ENCODE data around the gene SLC35D3. TPM values are rescaled to one million over a fixed set of nuclear protein-coding genes. Genes with fewer than 3 reads are reported as not detected.

Gene SLC35D3
- total and polyA plus RNA-seq, 10 of the 15 experiments (the other 5 are each of a cell fraction or from before 2014, with no cell fraction given) = not detected

DNA sequence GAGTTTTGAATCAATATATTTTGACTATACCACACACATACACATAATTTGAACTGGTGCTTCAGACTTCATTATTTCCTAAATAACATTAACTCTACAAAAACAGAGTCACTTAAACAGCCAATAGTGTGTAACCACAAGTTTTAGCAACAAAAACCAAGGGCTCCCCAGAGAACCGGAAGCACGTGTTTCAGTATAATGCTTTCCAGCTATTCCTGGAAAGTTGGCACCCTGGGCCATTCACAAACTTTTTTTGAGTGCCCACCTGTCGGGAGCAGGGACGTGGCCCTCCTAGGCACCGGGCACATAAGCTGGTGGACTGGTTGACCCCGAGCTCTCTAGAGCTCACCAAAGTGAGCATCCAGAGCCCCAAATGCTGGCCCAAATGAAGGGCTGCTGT is 1.9 kb upstream of the SLC35D3 start (continued):
- TF ChIP-seq, protein P1, sequence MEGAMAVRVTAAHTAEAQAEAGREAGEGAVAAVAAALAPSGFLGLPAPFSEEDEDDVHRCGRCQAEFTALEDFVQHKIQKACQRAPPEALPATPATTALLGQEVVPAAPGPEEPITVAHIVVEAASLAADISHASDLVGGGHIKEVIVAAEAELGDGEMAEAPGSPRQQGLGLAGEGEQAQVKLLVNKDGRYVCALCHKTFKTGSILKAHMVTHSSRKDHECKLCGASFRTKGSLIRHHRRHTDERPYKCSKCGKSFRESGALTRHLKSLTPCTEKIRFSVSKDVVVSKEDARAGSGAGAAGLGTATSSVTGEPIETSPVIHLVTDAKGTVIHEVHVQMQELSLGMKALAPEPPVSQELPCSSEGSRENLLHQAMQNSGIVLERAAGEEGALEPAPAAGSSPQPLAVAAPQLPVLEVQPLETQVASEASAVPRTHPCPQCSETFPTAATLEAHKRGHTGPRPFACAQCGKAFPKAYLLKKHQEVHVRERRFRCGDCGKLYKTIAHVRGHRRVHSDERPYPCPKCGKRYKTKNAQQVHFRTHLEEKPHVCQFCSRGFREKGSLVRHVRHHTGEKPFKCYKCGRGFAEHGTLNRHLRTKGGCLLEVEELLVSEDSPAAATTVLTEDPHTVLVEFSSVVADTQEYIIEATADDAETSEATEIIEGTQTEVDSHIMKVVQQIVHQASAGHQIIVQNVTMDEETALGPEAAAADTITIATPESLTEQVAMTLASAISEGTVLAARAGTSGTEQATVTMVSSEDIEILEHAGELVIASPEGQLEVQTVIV (IDR thresholded peaks at IDR 0.05; ENCODE audit: borderline replicate concordance, partially characterized antibody) = no peak
- TF ChIP-seq KDM1A (IDR thresholded peaks at IDR 0.05; ENCODE audit: borderline replicate concordance) (no peak), KAT2A (conservative IDR thresholded peaks at IDR 0.05; ENCODE audit: control insufficient read depth, low read depth, low read length) (no peak), EGR1 (IDR thresholded peaks at IDR 0.05; ENCODE audit: borderline replicate concordance in 1 of 2, low read depth in 2 of 2, low read length in 2 of 2) (no peak), RUNX3 (IDR thresholded peaks at IDR 0.05; ENCODE audit: low read length) (no peak), NR2C1 (IDR thresholded peaks at IDR 0.05) (no peak), MTA3 (IDR thresholded peaks at IDR 0.05; ENCODE audit: borderline replicate concordance, low read length) (no peak), GATAD2B (conservative IDR thresholded peaks at IDR 0.05; ENCODE audit: low read depth) (no peak)

DNA sequence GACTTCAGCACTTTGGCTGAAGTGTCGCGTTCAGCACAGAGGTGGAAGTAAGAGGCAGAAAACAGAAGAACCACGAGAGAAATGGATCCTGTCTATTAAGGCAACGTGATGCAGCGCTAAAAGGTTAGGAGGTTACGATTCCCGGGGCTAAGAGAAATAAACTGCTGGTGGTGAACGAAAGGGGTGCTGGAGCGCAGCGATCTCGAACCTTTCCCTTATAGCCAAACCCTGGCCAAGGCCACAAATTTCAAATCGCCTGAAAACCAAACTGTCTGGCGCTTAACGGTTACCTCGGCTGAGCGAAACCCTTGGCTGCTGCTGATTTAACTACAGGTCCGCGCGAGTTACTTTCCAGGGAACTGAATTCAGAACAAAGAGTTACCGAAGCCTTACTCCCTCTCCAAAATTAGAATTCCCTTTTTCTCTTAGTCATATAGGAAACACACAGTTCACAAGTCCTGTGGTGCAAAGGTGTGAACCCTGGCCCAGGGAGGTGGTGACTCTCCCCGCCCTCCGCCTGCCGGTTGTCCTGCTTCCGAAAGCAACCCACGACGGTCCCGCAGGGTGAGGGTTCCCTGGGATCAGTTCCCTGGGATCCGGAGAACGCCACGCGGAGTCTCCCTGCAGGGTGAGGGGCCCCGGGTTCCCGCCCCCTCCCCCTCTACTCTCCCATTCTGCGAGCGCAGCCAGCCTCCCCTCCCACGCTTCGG is 1.3 kb upstream of the SLC35D3 start:
- Histone ChIP-seq H2AFZ (ENCODE audit: control insufficient read depth, low read depth, low read length) (peak overlapping the region; percentile 37), H3K9ac (ENCODE audit: control insufficient read depth, insufficient read depth, low read length) (no peak overlapping the region; the same call in 1 of the 2 replicates)
- in situ Hi-C loops (cut with MboI) = no loop called here

More for the DNA sequence above, 1.3 kb upstream of the SLC35D3 start:
- Histone ChIP-seq H4K20me1 (ENCODE audit: control insufficient read depth, insufficient read depth) (no peaks in the 10 kb centered on the region), H3K27me3 (replicated peaks in 1 of 2; ENCODE audit: control insufficient read depth in 2 of 2, insufficient read depth in 2 of 2, low read length in 1 of 2) (peaks cover 16 to 28% of the 10 kb centered on the region in 2 experiments), H3K79me2 (ENCODE audit: control insufficient read depth, insufficient read depth, low read length) (no peaks in the 10 kb centered on the region), H3K36me3 (ENCODE audit: control insufficient read depth in 2 of 2, insufficient read depth in 2 of 2, low read length in 1 of 2) (no peaks in the 10 kb centered on the region), H3K4me3 (peak overlapping the region; percentile 67), H3K4me1 (ENCODE audit: control insufficient read depth, insufficient read depth, low read length) (peaks cover 19% of the 10 kb centered on the region), H3K4me2 (ENCODE audit: control insufficient read depth, insufficient read depth) (peak overlapping the region; percentile 98), H3K27ac (ENCODE audit: control insufficient read depth, insufficient read depth) (no peak overlapping the region), H3K9me3 (replicated peaks; ENCODE audit: control insufficient read depth, insufficient read depth, low read length) (no peaks in the 10 kb centered on the region)
- ChIA-PET SMC1A (ENCODE audit: uncharacterized antibody, unreplicated experiment) (no interaction called here), POLR2A (interaction anchor here (0.6 kb wide), 1 partner anchor 165 kb away, joined by 4 read pairs; no protein-coding TSS in a partner anchor), CTCF (interaction anchor here (1.5 kb wide), 1 partner anchor 277 kb away, joined by 6 read pairs; no protein-coding TSS in a partner anchor), RAD21 (ENCODE audit: unreplicated experiment) (no interaction called here)
- intact Hi-C loops (cut with micrococcal nuclease; ENCODE audit: unreplicated experiment) = loop anchor here (5.0 to 10.0 kb wide), 2 partner anchors 79 to 336 kb away; no protein-coding TSS in a partner anchor
- ATAC-seq = peak; percentile 50
- TF ChIP-seq IKZF1 (conservative IDR thresholded peaks at IDR 0.05) = 0 out of 2 replicates have a peak, but pooled peaks have one; percentile 23
- peak in 1 of 2 experiments; percentile 23; a peak in 1 of 4 replicates for TF ChIP-seq IKZF2 (IDR thresholded peaks at IDR 0.05)
- TF ChIP-seq, protein P2, sequence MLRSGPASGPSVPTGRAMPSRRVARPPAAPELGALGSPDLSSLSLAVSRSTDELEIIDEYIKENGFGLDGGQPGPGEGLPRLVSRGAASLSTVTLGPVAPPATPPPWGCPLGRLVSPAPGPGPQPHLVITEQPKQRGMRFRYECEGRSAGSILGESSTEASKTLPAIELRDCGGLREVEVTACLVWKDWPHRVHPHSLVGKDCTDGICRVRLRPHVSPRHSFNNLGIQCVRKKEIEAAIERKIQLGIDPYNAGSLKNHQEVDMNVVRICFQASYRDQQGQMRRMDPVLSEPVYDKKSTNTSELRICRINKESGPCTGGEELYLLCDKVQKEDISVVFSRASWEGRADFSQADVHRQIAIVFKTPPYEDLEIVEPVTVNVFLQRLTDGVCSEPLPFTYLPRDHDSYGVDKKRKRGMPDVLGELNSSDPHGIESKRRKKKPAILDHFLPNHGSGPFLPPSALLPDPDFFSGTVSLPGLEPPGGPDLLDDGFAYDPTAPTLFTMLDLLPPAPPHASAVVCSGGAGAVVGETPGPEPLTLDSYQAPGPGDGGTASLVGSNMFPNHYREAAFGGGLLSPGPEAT (IDR thresholded peaks at IDR 0.05; ENCODE audit: low read depth) = 0 out of 2 replicates have a peak, but pooled peaks have one; percentile 17
- TF ChIP-seq EZH2 (IDR thresholded peaks at IDR 0.05; ENCODE audit: borderline replicate concordance, control insufficient read depth, low read depth, low read length) = peak; percentile 37; the same call in 1 of the 2 replicates
- TF ChIP-seq STAT3 (IDR thresholded peaks at IDR 0.05; ENCODE audit: low read depth, low read length) = no peak
- no TSS peak for BruUV-seq (replicated peaks)
- 26% methylated on average over 37 of the region's 37 CpGs for WGBS (ENCODE audit: insufficient coverage, insufficient replicate concordance, low lambda C conversion rate, missing lambda C conversion rate)
- no peak for DNase-seq (ENCODE audit: low read depth, low spot score)
- peak; percentile 41 for FAIRE-seq

Data from GM12878 (cell line).